K562 (cell line): ENCODE results near the gene CLEC12A. TPM values are rescaled to one million over a fixed set of nuclear protein-coding genes. Genes with fewer than 3 reads are reported as not detected.

Source experiments
- BRF1 ChIP-seq: IDR thresholded peaks from 3 replicates; pipeline ENCODE4 v1.6.1; 2011; ENCODE audit warnings: borderline replicate concordance, mild to moderate bottlenecking; ENCODE audit not compliant: insufficient read length; ENCODE audit errors: extremely low read depth
- CTCF ChIP-seq, 3 experiments: IDR thresholded peaks in 2 of 3; conservative IDR thresholded peaks in 1 of 3; 2 replicates each; pipeline ENCODE4 v1.5.1; 2011 to 2012; ENCODE audit warnings: low read length in 3 of 3, mild to moderate bottlenecking in 3 of 3, control low read depth in 2 of 3, improper control_type of control experiment in 1 of 3, inconsistent platforms in 1 of 3, low read depth in 1 of 3, mixed read lengths in 1 of 3, moderate library complexity in 1 of 3; ENCODE audit not compliant: insufficient read depth in 2 of 3
- ZNF592 ChIP-seq: fragments of 450-650 bp; IDR thresholded peaks from 2 replicates; pipeline ENCODE4 v1.6.1; 2017; ENCODE audit warnings: antibody characterized with exemption, mild to moderate bottlenecking
- ZNF717 ChIP-seq: fragments of 250-450 bp; sonication (Bioruptor Pico); IDR thresholded peaks from 2 replicates; pipeline ENCODE4 v1.5.0; 2021
- polyA plus RNA-seq, 8 experiments: library from polyadenylated mRNA; depleted of rRNA in 4 of 8; stranded (reverse) in 5 of 8; unstranded in 3 of 8; fragments of >200 nt; fragmentation: Nextera tagmentation in 2 of 8; fragmentation: Illumina TruSeq in 1 of 8; extraction: Ambion mirVana in 2 of 8; extraction: Trizol in 1 of 8; gene quantifications; 2 replicates each; pipeline versions ENCODE4 v1.2.1 to v1.2.3, GENCODE V29; 2011 to 2014; ENCODE audit warnings: inconsistent platforms in 1 of 8, missing spikeins in 1 of 8
- total RNA-seq, 7 experiments: library from RNA; depleted of rRNA in 6 of 7; stranded (reverse); fragments of >200 nt in 6 of 7; fragmentation: Illumina TruSeq in 2 of 7; extraction: Trizol in 2 of 7; gene quantifications; 2 replicates each; pipeline versions ENCODE4 v1.2.1 to v1.2.3, GENCODE V29; 2011 to 2021; ENCODE audit warnings: low replicate concordance in 1 of 7
- TF ChIP-seq, protein P1 (sequence below), 2 experiments: fragments of 450-650 bp; formaldehyde crosslinking in 1 of 2; IDR thresholded peaks; 2 replicates each; pipeline versions ENCODE4 v1.4.0 to v1.6.1; 2014 to 2020; ENCODE audit warnings: mild to moderate bottlenecking in 2 of 2, borderline replicate concordance in 1 of 2, low read depth in 1 of 2

Gene CLEC12A
- total and polyA plus RNA-seq, 9 of the 15 experiments (the other 6 are each of a cell fraction or from before 2014, with no cell fraction given): not detected

DNA sequence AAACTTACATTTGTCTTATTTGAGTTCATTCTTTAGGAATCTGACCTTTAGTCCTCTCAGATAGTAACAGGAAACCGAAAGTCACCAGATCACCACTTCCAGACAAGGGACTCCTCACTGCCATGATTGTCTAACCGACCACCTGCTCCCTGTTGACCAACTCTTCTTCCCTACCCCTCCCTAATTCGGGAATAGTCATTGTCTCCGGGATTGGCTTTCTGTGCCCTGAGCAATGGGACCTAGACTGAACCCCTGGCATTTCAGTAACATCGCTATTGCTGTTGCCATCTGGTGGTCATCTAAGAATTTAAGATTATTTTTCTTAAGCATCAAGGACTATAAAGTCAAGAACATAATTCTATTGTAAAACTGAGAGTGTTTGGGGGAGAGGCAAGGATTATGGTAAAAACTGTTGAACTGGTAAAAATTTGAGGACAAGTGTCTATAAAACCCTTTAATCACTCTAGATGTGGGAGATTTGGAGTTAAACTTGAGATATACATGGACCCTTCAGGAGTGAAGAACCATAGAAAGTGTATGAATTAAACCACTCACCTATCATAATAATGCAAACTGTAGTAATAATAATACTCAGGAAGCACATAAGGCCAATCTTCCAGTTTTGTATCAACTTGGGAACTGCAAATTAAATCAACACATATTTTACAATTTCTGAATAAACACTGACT lies 45.4 kb upstream of the CLEC12A start (continued):
- TF ChIP-seq CTCF (IDR thresholded peaks at IDR 0.05 in 2 of 3, conservative IDR thresholded peaks at IDR 0.05 in 1 of 3; ENCODE audit: insufficient read depth in 2 of 3, low read depth in 1 of 3, low read length in 3 of 3) (peak; percentile 33 to 42 (median 33); a peak in 4 of 6 replicates), ZNF592 (no peak), ZNF717 (CRISPR knock-in tag) (no peak), BRF1 (no peak)
- TF ChIP-seq, protein P1, sequence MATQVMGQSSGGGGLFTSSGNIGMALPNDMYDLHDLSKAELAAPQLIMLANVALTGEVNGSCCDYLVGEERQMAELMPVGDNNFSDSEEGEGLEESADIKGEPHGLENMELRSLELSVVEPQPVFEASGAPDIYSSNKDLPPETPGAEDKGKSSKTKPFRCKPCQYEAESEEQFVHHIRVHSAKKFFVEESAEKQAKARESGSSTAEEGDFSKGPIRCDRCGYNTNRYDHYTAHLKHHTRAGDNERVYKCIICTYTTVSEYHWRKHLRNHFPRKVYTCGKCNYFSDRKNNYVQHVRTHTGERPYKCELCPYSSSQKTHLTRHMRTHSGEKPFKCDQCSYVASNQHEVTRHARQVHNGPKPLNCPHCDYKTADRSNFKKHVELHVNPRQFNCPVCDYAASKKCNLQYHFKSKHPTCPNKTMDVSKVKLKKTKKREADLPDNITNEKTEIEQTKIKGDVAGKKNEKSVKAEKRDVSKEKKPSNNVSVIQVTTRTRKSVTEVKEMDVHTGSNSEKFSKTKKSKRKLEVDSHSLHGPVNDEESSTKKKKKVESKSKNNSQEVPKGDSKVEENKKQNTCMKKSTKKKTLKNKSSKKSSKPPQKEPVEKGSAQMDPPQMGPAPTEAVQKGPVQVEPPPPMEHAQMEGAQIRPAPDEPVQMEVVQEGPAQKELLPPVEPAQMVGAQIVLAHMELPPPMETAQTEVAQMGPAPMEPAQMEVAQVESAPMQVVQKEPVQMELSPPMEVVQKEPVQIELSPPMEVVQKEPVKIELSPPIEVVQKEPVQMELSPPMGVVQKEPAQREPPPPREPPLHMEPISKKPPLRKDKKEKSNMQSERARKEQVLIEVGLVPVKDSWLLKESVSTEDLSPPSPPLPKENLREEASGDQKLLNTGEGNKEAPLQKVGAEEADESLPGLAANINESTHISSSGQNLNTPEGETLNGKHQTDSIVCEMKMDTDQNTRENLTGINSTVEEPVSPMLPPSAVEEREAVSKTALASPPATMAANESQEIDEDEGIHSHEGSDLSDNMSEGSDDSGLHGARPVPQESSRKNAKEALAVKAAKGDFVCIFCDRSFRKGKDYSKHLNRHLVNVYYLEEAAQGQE (IDR thresholded peaks at IDR 0.05; ENCODE audit: borderline replicate concordance): peak; percentile 31; the same call in 1 of the 2 replicates
- TF ChIP-seq, protein P1 (CRISPR knock-in tag; IDR thresholded peaks at IDR 0.05; ENCODE audit: low read depth): no peak
